ENCODE results near the gene MPZL1. TPM values are rescaled to one million over a fixed set of nuclear protein-coding genes. Genes with fewer than 3 reads are reported as not detected.

The MPZL1 gene
- total and polyA plus RNA-seq, 2 of the 13 experiments (the other 11 are each of a cell fraction or from before 2014, with no cell fraction given) = 38.0 to 68.7 TPM

GRCh38 chr1:167773516-167773915, 51.7 kb downstream of the MPZL1 start:
- Histone ChIP-seq H3K9ac (ENCODE audit: insufficient read depth, low read depth, low read length) (no peak overlapping the region), H2AFZ (ENCODE audit: low read length) (no peak overlapping the region), H3K27me3 (ENCODE audit: control insufficient read depth in 1 of 2, insufficient read depth in 2 of 2, low read length in 2 of 2) (no peaks in the 10 kb centered on the region), H3K36me3 (replicated peaks in 1 of 2; ENCODE audit: control insufficient read depth in 1 of 2, insufficient read depth in 2 of 2, low read length in 2 of 2) (peaks cover 9 to 69% of the 10 kb centered on the region in 2 experiments), H4K20me1 (ENCODE audit: insufficient read depth, low read length) (no peaks in the 10 kb centered on the region), H3K4me2 (ENCODE audit: low read depth, low read length) (no peak overlapping the region), H3K4me3 (replicated peaks in 1 of 3; ENCODE audit: insufficient read depth in 1 of 3, low read depth in 2 of 3, low read length in 3 of 3) (no peak overlapping the region), H3K9me3 (ENCODE audit: low read length) (no peaks in the 10 kb centered on the region), H3K79me2 (ENCODE audit: insufficient read depth, low read length) (no peaks in the 10 kb centered on the region), H3K27ac (ENCODE audit: extremely low read length, insufficient read depth, low read length) (no peak overlapping the region), H3K4me1 (ENCODE audit: insufficient read depth, low read length) (no peaks in the 10 kb centered on the region)
- ChIA-PET POLR2A (no interaction called here), CTCF (ENCODE audit: low intra/inter-chr PET ratio, low total read pairs) (no interaction called here)
- DNase-seq (ENCODE audit: low spot score) (no peak), ATAC-seq (no peak), FAIRE-seq (no peak)
- intact Hi-C loops (cut with micrococcal nuclease; ENCODE audit: unreplicated experiment) = no loop called here
- in situ Hi-C loops (cut with HindIII; ENCODE audit: extremely low pct_ligation_motif_present, low pct_unique_long_range_greater_than_20kb) = no loop called here
- no TSS peak for BruUV-seq (replicated peaks)
- TF ChIP-seq PHB2 (IDR thresholded peaks at IDR 0.05; ENCODE audit: partially characterized antibody) (no peak), ELF1 (CRISPR knock-in tag; IDR thresholded peaks at IDR 0.05) (no peak), ZFX (CRISPR knock-in tag; IDR thresholded peaks at IDR 0.05; ENCODE audit: low read depth) (no peak), ZBTB34 (CRISPR knock-in tag; IDR thresholded peaks at IDR 0.05) (no peak), ZNF83 (CRISPR knock-in tag; IDR thresholded peaks at IDR 0.05; ENCODE audit: borderline replicate concordance) (no peak), KLF16 (CRISPR knock-in tag; IDR thresholded peaks at IDR 0.05) (no peak), GATAD1 (CRISPR knock-in tag; IDR thresholded peaks at IDR 0.05) (no peak), ZNF362 (CRISPR knock-in tag; IDR thresholded peaks at IDR 0.05; ENCODE audit: borderline replicate concordance) (no peak), PRMT3 (CRISPR knock-in tag; IDR thresholded peaks at IDR 0.05; ENCODE audit: borderline replicate concordance, low read depth) (no peak), ATF4 (CRISPR knock-in tag; IDR thresholded peaks at IDR 0.05) (no peak), CEBPG (CRISPR knock-in tag; IDR thresholded peaks at IDR 0.05) (no peak), SYNCRIP (IDR thresholded peaks at IDR 0.05; ENCODE audit: insufficient read depth, low read depth, low read length) (no peak), ZNF292 (CRISPR knock-in tag; IDR thresholded peaks at IDR 0.05; ENCODE audit: borderline replicate concordance, low read depth) (no peak), ZMYM3 (CRISPR knock-in tag; IDR thresholded peaks at IDR 0.05) (no peak), ZNF160 (CRISPR knock-in tag; IDR thresholded peaks at IDR 0.05) (no peak), MXD3 (CRISPR knock-in tag; IDR thresholded peaks at IDR 0.05) (no peak), ARID5B (CRISPR knock-in tag; IDR thresholded peaks at IDR 0.05) (no peak)
- 96% methylated on average over 2 of the region's 2 CpGs for WGBS (ENCODE audit: low lambda C conversion rate)
